Heart left ventricle (tissue), 16 donors: Measurements from ENCODE around the gene TRIM33. TPM values are rescaled to one million over a fixed set of nuclear protein-coding genes. Genes with fewer than 3 reads are reported as not detected.

Experiments
- ATAC-seq, 4 donors: fragments of 200-7000 bp; cut with Tn5 transposase; one replicate each; pipeline ENCODE4 v1.9.1; 2020 to 2022; ENCODE audit warnings: moderate library complexity in 4 of 4, mild to moderate bottlenecking in 3 of 4, moderate number of reproducible peaks in 1 of 4
- DNase-seq, 5 donors: peaks; one replicate each; pipeline ENCODE4 v3.0.0-alpha.2; 2020
- H3K27ac ChIP-seq, 12 donors: fragments of 200-600 bp; sonication (generic) in 4 of 12; one replicate each; pipeline versions ENCODE4 v1.5.0 to v1.8.0; 2016 to 2022; ENCODE audit warnings: mild to moderate bottlenecking in 2 of 12
- H3K27me3 ChIP-seq, 9 donors: fragments of 200-600 bp; sonication (generic) in 2 of 9; one replicate each; pipeline versions ENCODE4 v1.5.1 to v1.8.0; 2016 to 2022; ENCODE audit warnings: mild to moderate bottlenecking in 3 of 9
- H3K36me3 ChIP-seq, 9 donors: fragments of 200-600 bp; sonication (generic) in 2 of 9; one replicate each; pipeline versions ENCODE4 v1.5.0 to v1.8.0; 2018 to 2022; ENCODE audit warnings: mild to moderate bottlenecking in 2 of 9
- H3K4me1 ChIP-seq, 12 donors: fragments of 200-600 bp; sonication (generic) in 4 of 12; one replicate each; pipeline versions ENCODE4 v1.5.0 to v1.8.0; 2016 to 2022; ENCODE audit warnings: mild to moderate bottlenecking in 3 of 12
- H3K4me3 ChIP-seq, 12 donors: fragments of 200-600 bp; sonication (generic) in 4 of 12; one replicate each; pipeline versions ENCODE4 v1.5.0 to v1.8.0; 2017 to 2022; ENCODE audit warnings: mild to moderate bottlenecking in 9 of 12, moderate library complexity in 4 of 12
- H3K9me3 ChIP-seq, 12 donors: fragments of 200-600 bp; sonication (generic) in 4 of 12; one replicate each; pipeline versions ENCODE4 v1.5.0 to v1.8.0; 2016 to 2022; ENCODE audit warnings: mild to moderate bottlenecking in 1 of 12
- CTCF ChIP-seq, 12 donors: fragments of 200-600 bp; sonication (generic) in 4 of 12; IDR thresholded peaks; one replicate each; pipeline versions ENCODE4 v1.5.0 to v1.8.0; 2018 to 2022; ENCODE audit warnings: antibody characterized with exemption in 12 of 12, mild to moderate bottlenecking in 5 of 12
- POLR2A ChIP-seq, 2 donors: fragments of 450-650 bp; IDR thresholded peaks; one replicate each; pipeline ENCODE4 v1.6.1; 2017; ENCODE audit warnings: antibody characterized with exemption in 2 of 2, mild to moderate bottlenecking in 2 of 2, moderate library complexity in 2 of 2
- WGBS, 4 donors: extraction: QIAGEN DNeasy Blood & Tissue Kit in 2 of 4; methylation state at CpG; one replicate each; pipeline versions ENCODE4 v1.1.5 to v1.1.7; 2013 to 2018; 5-methylcytosine and 5-hydroxymethylcytosine counted together
- intact Hi-C, 10 donors: fragments of 100-400 bp; cut with DNase I; formaldehyde crosslinking; loops; one replicate each; pipeline versions ENCODE4 v1.11.1 to v1.14.2; 2022
- polyA plus RNA-seq, 2 donors: library from polyadenylated mRNA; stranded (reverse); fragments of 200-250 nt; gene quantifications; one replicate each; pipeline ENCODE4 v1.2.3, GENCODE V29; 2013
- total RNA-seq, 9 donors: library from RNA; depleted of rRNA in 2 of 9; stranded (reverse); fragments of >200 nt in 2 of 9; fragmentation: NEBNext Ultra II Directional in 3 of 9; extraction: Animal tissue kit (Norgen Biotek cat#: 25700) in 3 of 9; gene quantifications; one replicate each; pipeline versions ENCODE4 v1.1.0 to v1.2.4, GENCODE V29; 2016 to 2023
- donor health status: ischemic (EF 13 %, LVEDD 7.1; RV severe dilation, severe dysfunction).
- donor health status: healthy with polysubstance abuse.
- donor health status: DM: no; HTN: yes; CAD: no.
- donor health status: DM: no; HTN: no; CAD: no.
- donor health status: ischemic (EF 25% LVEDD 6.9; RV normal size, moderate dysfunction).
- donor health status: ischemic (EF 25% LVEDD 5.7; RV mildly dilated, moderate dysfunction).
- donor health status: healthy.
- donor health status: DM: yes; HTN: yes; CAD: no.
- donor health status: ischemic (EF 35%, LVEDD 5.7; RV mildly dilated, moderate dysfunction).
- donor health status: nonischemic (EF 11% LVEDD 7.7; RV severe dilation, severe dysfunction).
- donor health status: DM: yes; HTN: yes; CAD: no.
- donor health status: PGD.
- donor health status: ischemic (EF 29% LVEDD 5.4; RV normal size, mild dysfunction).
- donor health status: nonischemic (EF 23%, LVEDD 6.1; RV moderate dilation, normal function).

The TRIM33 gene
- total and polyA plus RNA-seq, 11 donors: 6.1 to 30.8 (median 17.3) TPM

DNA sequence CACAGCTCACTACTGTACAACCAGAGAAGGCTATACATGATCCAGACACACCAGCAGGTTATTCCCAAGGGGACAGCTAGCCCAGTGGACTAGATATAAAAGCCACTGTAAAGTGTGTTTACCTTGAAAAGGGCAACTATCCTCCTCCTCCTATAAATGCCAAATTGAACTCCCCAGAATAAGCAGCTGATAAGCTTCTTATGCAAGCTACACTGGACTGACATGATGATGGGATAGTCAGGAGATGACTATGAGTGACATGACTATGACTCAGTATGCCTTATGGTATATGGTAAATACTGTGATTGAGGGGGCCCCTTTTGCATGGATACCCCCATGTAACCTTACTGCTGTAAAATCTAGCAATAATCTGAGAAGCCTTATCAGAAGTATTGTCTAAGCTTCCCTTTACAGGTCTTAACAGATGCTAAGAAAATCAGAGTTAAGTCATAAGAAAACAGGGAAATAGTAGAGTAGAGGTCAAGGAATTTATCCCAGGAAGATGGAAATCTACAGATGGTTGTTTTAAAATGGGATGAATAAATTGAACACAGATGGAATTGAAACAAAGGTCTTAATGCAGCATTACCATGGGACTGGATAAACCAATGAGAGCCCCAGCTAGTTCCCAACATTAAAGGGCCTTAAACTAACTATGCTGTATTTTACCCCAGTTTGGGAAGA lies 55.8 kb downstream of the TRIM33 start:
- Histone ChIP-seq H3K36me3 (peaks cover 0 to 61% (median 33%) of the 10 kb centered on the region in 9 donors), H3K9me3 (peaks cover 0 to 3% (median 0%) of the 10 kb centered on the region in 12 donors), H3K27me3 (no peaks in the 10 kb centered on the region), H3K4me3 (no peak overlapping the region), H3K27ac (no peak overlapping the region), H3K4me1 (peaks cover 0 to 26% (median 5%) of the 10 kb centered on the region in 12 donors)
- intact Hi-C loops: no loop called here
- DNase-seq (no peak), ATAC-seq (no peak)
- no peak for TF ChIP-seq POLR2A (IDR thresholded peaks at IDR 0.05)
- no peak for TF ChIP-seq CTCF (IDR thresholded peaks at IDR 0.05)

- Histone ChIP-seq H3K36me3 (peaks cover 0 to 64% (median 33%) of the 10 kb centered on the region in 9 donors), H3K4me1 (peaks cover 0 to 26% (median 5%) of the 10 kb centered on the region in 12 donors), H3K9me3 (peaks cover 0 to 3% (median 0%) of the 10 kb centered on the region in 12 donors), H3K27ac (no peak overlapping the region), H3K27me3 (no peaks in the 10 kb centered on the region), H3K4me3 (no peak overlapping the region)
- TF ChIP-seq POLR2A (IDR thresholded peaks at IDR 0.05) (no peak), CTCF (IDR thresholded peaks at IDR 0.05) (no peak)
- 89 to 95% (median 93%) methylated on average over 1 of the region's 1 CpG for WGBS, 4 donors
- intact Hi-C loops: no loop called here
- no peak for DNase-seq
- no peak for ATAC-seq
Observed at GRCh38 chr1:114454539-114454938, 56.5 kb downstream of the TRIM33 start.

GRCh38 chr1:114453361-114453784 lies 57.6 kb downstream of the TRIM33 start:
- intact Hi-C loops: no loop called here
- 74 to 81% (median 78%) methylated on average over 2 of the region's 2 CpGs for WGBS, 4 donors

More at GRCh38 chr1:114453361-114453784, 57.6 kb downstream of the TRIM33 start:
- peaks cover 0 to 25% (median 5%) of the 10 kb centered on the region in 12 donors for H3K4me1 ChIP-seq
- DNase-seq (no peak), ATAC-seq (no peak)
- H3K4me3 ChIP-seq: no peak overlapping the region
- no peak overlapping the region for H3K27ac ChIP-seq
- H3K27me3 ChIP-seq: no peaks in the 10 kb centered on the region
- TF ChIP-seq POLR2A (IDR thresholded peaks at IDR 0.05) (no peak), CTCF (IDR thresholded peaks at IDR 0.05) (no peak)
- H3K9me3 ChIP-seq: peaks cover 0 to under 1% (median 0%) of the 10 kb centered on the region in 12 donors
- peaks cover 0 to 59% (median 27%) of the 10 kb centered on the region in 9 donors for H3K36me3 ChIP-seq
